Measurements from ENCODE around the gene KIF16B. TPM values are rescaled to one million over a fixed set of nuclear protein-coding genes. Genes with fewer than 3 reads are reported as not detected.
"Not testable (repeated sequence)": the region's sequence is repeated elsewhere in the genome, so short reads cannot be mapped to it uniquely, and the experiment has no call there.

Gene KIF16B
- total RNA-seq, 1 donor from 2014 or later = 21.6 TPM

- no peak for DNase-seq (ENCODE audit: low spot score)
These were observed 314.5 kb downstream of the KIF16B start for GRCh38 chr20:16258766-16259165.

GRCh38 chr20:16257813-16258430, 315.3 kb downstream of the KIF16B start:
- DNase-seq (ENCODE audit: low spot score) = no peak

GRCh38 chr20:16257021-16257420, 316.2 kb downstream of the KIF16B start:
- DNase-seq (ENCODE audit: low spot score) = no peak

DNA sequence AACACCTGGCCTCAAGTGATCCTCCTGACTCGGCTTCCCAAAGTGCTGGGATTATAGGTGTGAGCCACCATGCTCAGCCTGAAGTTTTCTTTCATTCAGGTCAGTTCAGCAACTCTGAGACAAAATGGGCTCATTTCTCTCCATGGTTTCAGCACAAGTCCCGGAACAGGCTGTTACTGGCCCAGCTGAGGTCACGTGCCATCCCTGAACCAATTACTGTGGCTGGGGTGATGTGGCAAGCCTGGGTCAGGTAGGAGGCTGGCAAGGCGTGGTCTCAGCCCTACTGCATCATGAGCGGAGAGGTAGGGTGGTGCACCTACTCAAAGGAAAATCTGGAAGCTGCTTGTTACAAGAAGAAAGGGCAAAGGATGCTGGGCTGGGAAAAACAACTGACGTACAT, 326.4 kb downstream of the KIF16B start:
- no peak for DNase-seq (ENCODE audit: low spot score)

DNA sequence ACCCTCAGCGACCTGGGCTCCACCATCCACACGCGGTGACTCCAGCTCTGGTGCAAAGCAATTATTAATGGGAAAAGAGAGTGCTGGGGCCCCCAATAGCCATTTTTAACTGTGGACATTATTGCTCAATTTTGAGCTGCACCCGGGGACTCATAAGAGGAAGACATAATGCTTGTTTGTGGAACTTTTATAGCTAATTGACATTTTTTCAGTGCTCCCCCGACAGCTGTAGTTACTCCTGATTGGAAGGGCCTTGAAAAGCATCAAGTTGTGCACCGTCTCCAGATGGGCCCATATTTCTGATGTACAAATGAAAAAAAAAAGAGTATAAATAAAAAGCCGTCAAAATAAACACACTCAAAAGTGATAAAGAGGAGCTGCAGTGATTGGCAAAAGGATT, 327.0 kb downstream of the KIF16B start:
- no peak for DNase-seq (ENCODE audit: low spot score)

DNA sequence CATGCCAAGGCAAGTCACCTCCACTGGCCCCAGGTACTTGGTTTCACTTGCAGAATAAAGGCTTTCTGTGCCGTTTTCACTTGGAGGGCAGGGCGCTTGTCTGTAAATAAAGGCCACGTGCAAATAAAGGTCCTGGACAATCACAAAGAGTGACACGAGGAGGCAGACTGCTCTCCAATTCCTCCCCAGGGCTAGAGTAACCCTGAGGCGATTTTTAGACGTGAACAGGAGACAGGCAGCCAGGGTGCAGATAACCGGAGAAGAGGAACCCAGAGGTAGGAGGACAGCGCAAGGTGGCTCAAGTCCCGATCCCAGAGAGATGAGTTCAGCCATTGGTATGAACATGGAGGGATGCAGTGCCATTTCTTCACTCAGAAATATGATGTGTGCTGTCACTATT, 327.4 kb downstream of the KIF16B start:
- no peak for DNase-seq (ENCODE audit: low spot score)

- DNase-seq (ENCODE audit: low spot score) = no peak
These were observed 328.4 kb downstream of the KIF16B start for GRCh38 chr20:16244892-16245291.

DNA sequence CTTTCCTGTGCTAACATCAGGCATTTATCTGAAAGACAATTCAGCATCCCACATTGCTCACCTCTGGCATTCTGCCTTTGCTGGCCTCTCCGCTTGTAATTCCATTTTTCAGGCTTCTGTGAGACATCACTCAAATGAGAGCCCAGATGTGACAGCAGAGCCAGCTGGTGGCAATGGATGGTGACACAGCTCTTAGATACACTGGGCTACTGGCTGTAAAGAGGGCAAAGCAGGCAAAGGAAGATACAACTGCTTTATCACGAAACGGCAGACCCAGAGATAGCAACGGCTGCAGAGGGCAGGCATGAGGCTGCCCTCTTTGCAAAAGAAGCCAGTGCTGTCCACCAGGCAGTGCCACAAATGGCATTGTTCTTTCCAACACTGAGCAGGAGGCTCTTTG, 329.8 kb downstream of the KIF16B start:
- DNase-seq (ENCODE audit: low spot score) = no peak

DNA sequence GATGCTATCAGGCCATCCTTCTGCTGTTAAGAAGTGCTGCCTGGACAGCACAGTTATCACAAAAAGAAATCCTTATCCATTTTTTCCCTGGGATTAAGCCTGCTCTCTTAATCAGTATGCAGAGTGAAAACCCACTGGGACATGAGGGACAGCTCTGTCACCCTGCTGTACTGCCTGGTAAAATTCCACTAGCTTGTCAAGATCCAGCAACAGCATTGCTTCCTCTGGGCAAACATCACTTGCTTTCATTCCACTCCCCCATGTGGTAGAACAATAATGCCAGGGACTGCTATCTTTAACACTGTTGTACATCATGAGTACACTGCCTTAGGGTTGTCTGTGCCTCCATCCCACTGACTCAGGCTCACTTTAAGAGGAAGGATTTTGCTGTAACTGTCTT, 331.3 kb downstream of the KIF16B start:
- no peak for DNase-seq (ENCODE audit: low spot score)

- DNase-seq (ENCODE audit: low spot score) = no peak
These were observed 332.9 kb downstream of the KIF16B start for GRCh38 chr20:16240355-16240754.

DNA sequence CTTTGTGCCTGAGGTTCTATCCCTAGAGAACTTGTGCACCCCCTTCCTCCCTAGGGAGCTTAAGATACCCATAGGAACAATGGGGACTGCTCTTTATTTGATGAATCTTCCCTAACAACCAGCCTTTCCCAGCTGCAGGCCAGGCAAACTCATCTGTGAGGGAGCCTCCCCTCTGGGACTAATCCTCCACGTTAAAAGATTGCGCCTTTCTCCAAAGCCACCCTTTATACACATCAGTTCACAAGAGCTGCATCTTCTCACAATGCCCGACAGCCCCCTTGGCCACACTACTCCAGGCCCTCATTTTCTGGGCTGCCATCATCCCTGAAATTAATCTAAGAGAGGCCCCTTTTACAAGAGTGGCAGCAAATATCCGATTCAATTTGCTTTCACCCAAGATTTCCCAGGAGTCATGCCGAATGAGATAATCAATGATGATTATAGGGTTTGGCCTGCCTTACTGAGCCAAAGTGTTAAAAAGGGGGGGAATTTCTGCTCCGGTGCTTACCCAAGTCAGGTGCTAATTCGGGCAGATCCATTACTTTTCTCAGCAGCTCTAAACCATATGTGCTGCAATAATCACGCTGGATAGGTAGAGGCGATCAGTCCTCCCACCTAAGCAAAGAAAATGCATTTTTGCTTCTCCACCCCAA, 336.5 kb downstream of the KIF16B start:
- DNase-seq (ENCODE audit: low spot score) = no peak

DNA sequence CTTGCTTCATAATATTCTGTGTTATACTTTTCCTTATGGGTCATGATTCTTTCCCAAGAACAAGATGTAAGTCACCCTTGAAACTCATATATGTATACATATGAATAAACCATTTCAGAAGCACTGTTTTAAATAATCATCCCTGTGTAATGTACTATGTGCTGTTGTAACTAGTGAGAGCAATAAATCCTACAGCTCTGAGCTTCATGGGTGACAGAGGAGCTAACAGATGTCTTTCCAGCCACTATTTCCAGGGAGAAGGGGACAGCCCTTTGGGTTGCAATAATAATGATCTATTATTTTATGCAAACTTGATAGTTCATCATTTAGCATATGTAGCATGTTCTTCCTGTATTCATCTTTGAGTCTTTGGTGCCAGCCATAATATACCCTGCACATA, 342.8 kb downstream of the KIF16B start:
- no peak for DNase-seq (ENCODE audit: low spot score)

GRCh38 chr20:16229813-16230212, 343.4 kb downstream of the KIF16B start:
- DNase-seq (ENCODE audit: low spot score) = no peak

DNA sequence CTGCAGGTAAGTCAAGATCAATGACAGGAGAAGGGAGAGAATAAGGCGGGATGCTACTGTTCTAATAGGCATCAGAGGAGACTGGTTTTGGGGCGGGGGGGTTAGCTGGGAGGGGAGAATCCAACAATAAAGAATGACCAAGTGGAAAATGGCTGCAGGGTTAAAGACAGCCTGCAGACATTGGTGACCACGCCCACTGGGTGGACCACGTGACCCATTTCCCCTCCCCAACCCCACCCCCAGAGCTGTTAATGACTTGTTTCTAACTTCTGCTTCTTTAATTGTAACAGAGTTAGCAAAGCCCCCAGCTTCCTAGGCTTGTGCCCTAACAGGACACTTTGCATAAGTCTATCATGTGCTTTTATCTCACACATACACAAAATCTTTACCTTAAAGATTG, 344.5 kb downstream of the KIF16B start:
- no peak for DNase-seq (ENCODE audit: low spot score)

GRCh38 chr20:16226961-16227360, 346.3 kb downstream of the KIF16B start:
- not testable (repeated sequence) for DNase-seq (ENCODE audit: low spot score)

GRCh38 chr20:16224836-16225235, 348.4 kb downstream of the KIF16B start:
- no peak for DNase-seq (ENCODE audit: low spot score)

- no peak for DNase-seq (ENCODE audit: low spot score)
These were observed 350.3 kb downstream of the KIF16B start for GRCh38 chr20:16222859-16223411.

Other genes starting within 250 kb of the KIF16B start
- gene SNRPB2, start 156.6 kb upstream of the KIF16B start, total RNA-seq = 32.3 TPM
- gene OTOR, start 174.9 kb upstream of the KIF16B start, total RNA-seq = not detected